GM18520 (cell line): ENCODE results near the gene FSTL4.

ENCODE experiments used
- ATAC-seq: cut with Tn5 transposase; IDR thresholded peaks from one replicate; pipeline ENCODE4 v1.9.1; 2021; ENCODE audit not compliant: unreplicated experiment

FSTL4 gene

GRCh38 chr5:133483406-133484090 is 128.8 kb downstream of the FSTL4 start:
- no peak for ATAC-seq

- no peak for ATAC-seq
Measured at GRCh38 chr5:133482028-133482427, 130.3 kb downstream of the FSTL4 start.

- no peak for ATAC-seq
Measured at GRCh38 chr5:133480866-133481265, 131.5 kb downstream of the FSTL4 start.

- ATAC-seq: no peak
Measured at GRCh38 chr5:133480366-133480765, 132.0 kb downstream of the FSTL4 start.

- ATAC-seq: no peak
Measured at GRCh38 chr5:133478199-133478985, 133.9 kb downstream of the FSTL4 start.

GRCh38 chr5:133475986-133476385 is 136.4 kb downstream of the FSTL4 start:
- no peak for ATAC-seq

- no peak for ATAC-seq
Measured at GRCh38 chr5:133474851-133475590, 137.3 kb downstream of the FSTL4 start.

GRCh38 chr5:133473291-133473690 is 139.1 kb downstream of the FSTL4 start:
- no peak for ATAC-seq

- no peak for ATAC-seq
Measured at GRCh38 chr5:133472829-133473228, 139.5 kb downstream of the FSTL4 start.

GRCh38 chr5:133471699-133472098 is 140.6 kb downstream of the FSTL4 start:
- no peak for ATAC-seq

- no peak for ATAC-seq
Measured at GRCh38 chr5:133470841-133471240, 141.5 kb downstream of the FSTL4 start.

- no peak for ATAC-seq
Measured at GRCh38 chr5:133469846-133470245, 142.5 kb downstream of the FSTL4 start.

GRCh38 chr5:133469252-133469651 is 143.1 kb downstream of the FSTL4 start:
- no peak for ATAC-seq

GRCh38 chr5:133468596-133468995 is 143.7 kb downstream of the FSTL4 start:
- no peak for ATAC-seq

- no peak for ATAC-seq
Measured at GRCh38 chr5:133467826-133468463, 144.4 kb downstream of the FSTL4 start.

- no peak for ATAC-seq
Measured at GRCh38 chr5:133467335-133467779, 145.0 kb downstream of the FSTL4 start.

- ATAC-seq: no peak
Measured at GRCh38 chr5:133466556-133467334, 145.6 kb downstream of the FSTL4 start.

- no peak for ATAC-seq
Measured at GRCh38 chr5:133464013-133464412, 148.3 kb downstream of the FSTL4 start.

- ATAC-seq: no peak
Measured at GRCh38 chr5:133461796-133462516, 150.4 kb downstream of the FSTL4 start.
